ENCODE results near the gene FOXF2. TPM values are rescaled to one million over a fixed set of nuclear protein-coding genes. Genes with fewer than 3 reads are reported as not detected.

Gene FOXF2
- total RNA-seq, 1 donor from 2014 or later, result 8.1 TPM

- DNase-seq (ENCODE audit: extremely low spot score, unreplicated experiment), result no peak
Observed at GRCh38 chr6:1394514-1395463, 5.4 kb downstream of the FOXF2 start.

DNA sequence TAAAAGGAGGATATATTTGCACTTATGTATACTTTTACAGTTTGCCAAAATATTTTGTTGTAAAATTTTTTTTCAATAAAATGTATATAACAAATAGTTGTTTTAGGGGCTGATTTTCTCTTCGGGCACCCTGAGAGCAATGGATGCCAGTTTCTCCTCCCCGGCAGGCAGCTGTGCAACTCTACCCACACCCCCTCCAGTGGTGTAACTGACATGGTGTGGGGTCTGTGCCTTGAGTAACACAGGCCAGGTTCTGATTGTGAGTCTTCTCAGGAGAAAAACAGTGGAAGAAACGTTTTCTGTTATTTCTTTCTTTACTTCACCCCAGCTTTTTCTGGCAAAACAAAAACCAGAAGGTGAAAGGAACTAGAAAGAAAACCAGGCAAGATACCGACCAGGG, 6.1 kb downstream of the FOXF2 start:
- Mint-ChIP-seq H3K27me3 (peaks cover 91% of the 10 kb centered on the region), H3K27ac (no peak overlapping the region), H3K9me3 (no peaks in the 10 kb centered on the region), H3K4me3 (no peak overlapping the region), H3K4me1 (ENCODE audit: unreplicated experiment) (peaks cover 25% of the 10 kb centered on the region), H3K36me3 (peaks cover 4% of the 10 kb centered on the region)
- no peak for DNase-seq (ENCODE audit: extremely low spot score, unreplicated experiment)
- no peak for TF ChIP-seq CTCF (conservative IDR thresholded peaks at IDR 0.05)

More at GRCh38 chr6:1394514-1395463, 5.4 kb downstream of the FOXF2 start:
- peaks cover 89% of the 10 kb centered on the region for H3K27me3 Mint-ChIP-seq
- peaks cover 25% of the 10 kb centered on the region for H3K4me1 Mint-ChIP-seq (ENCODE audit: unreplicated experiment)
- peak overlapping the region; percentile 59 for H3K4me3 Mint-ChIP-seq
- peaks cover 4% of the 10 kb centered on the region for H3K36me3 Mint-ChIP-seq
- H3K27ac Mint-ChIP-seq, result no peak overlapping the region
- H3K9me3 Mint-ChIP-seq, result no peaks in the 10 kb centered on the region
- TF ChIP-seq CTCF (conservative IDR thresholded peaks at IDR 0.05), result no peak

DNA sequence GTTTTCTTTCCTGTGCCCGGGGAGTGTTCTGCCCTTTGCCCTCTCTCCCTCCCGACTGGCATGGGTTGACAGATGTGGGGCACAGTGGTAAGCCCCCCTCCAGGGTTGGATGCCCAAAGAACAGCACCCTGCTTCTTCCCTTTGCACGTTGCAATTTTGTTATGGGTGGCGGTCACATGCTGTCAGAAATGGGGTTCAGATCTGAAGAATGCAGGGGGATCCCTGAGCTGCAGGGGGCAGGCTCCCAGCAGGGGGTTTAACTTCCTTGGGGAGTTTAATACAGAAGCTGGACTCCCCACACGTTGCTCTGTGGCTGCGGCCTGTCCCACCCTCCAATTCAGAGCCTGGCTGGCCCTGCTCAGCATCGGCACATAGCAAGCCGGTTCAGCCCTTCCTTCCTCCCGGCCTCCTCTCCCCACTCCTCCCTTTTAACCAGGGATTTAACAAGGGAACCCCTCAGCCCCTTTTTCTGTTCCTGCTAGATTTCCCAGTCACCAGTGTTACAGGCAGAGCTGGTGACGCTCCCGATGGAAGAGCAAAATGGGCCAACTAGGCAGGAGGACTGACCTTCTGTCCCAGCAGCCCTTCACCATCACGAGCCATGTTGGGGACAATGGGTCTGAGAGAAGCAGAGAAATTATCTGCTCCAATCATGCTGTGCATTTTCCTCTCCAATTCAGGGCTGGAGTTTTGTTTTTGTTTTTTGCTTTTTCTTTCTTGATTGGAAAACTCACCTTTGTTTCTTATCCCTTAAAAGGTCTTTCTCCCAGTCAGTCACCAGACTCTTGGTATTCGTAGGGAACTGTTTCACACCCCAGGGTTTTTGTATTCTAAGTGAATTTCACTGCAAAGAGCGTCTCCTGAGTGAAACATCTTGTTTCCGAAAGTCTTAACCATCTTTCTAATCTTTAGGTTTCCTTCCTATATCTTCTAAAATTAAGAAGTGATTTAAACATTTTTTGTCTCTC, 6.8 kb downstream of the FOXF2 start:
- H3K4me1 Mint-ChIP-seq (ENCODE audit: unreplicated experiment), result peaks cover 25% of the 10 kb centered on the region
- no peak for DNase-seq (ENCODE audit: extremely low spot score, unreplicated experiment)

DNA sequence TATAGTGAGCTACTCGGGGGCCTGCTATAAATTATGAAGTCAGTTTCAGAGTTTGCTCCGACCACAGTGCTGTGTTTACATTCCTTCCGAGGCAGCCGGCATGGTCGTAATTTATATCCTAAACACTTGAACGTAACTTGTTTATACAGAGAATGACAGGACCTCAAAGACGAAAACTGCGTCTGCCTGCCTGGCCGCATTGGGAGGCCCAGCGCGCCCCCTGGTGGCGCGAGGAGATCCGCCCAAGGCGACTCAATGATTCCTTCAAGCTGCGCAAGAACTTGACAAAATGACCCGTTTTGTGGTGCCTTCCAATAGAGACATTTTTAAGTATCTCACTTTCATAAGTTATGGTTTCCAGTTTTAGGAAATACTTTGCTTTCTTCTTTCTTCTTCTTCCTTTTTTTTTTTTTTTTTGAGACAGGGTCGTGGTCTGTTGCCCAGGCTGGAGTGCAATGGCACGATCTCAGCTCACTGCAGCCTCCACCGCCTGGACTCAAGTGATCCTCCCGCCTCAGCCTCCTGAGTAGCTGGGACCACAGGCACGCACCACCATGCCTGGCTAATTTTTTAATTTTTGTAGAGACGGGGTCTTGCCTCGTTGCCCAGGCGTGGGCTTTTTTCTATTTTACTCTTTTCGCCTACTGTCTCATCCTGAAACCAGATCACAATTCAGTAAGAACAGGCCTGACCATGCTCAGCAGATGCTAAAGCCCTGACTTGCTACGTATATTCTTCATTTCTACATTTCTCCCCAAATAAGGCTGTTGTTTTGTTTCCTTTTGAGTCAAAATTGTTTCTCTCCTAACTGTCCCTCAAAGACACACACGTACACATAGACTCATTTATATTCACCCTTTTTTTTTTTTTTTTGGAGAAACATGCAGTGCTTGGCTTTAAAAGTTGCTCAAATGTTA, 7.8 kb downstream of the FOXF2 start:
- H3K36me3 Mint-ChIP-seq, result peaks cover 4% of the 10 kb centered on the region
- H3K4me3 Mint-ChIP-seq, result peak overlapping the region; percentile 61
- H3K4me1 Mint-ChIP-seq (ENCODE audit: unreplicated experiment), result peaks cover 19% of the 10 kb centered on the region
- H3K9me3 Mint-ChIP-seq, result no peaks in the 10 kb centered on the region
- peaks cover 87% of the 10 kb centered on the region for H3K27me3 Mint-ChIP-seq
- H3K27ac Mint-ChIP-seq, result peak overlapping the region; percentile 32
- no peak for DNase-seq (ENCODE audit: extremely low spot score, unreplicated experiment)
- peak; percentile 98 for TF ChIP-seq CTCF (conservative IDR thresholded peaks at IDR 0.05)

More for the DNA sequence above, 6.8 kb downstream of the FOXF2 start:
- Mint-ChIP-seq H3K4me3 (peak overlapping the region; percentile 61), H3K27me3 (peaks cover 91% of the 10 kb centered on the region), H3K27ac (peak overlapping the region; percentile 32), H3K36me3 (peaks cover 4% of the 10 kb centered on the region), H3K9me3 (no peaks in the 10 kb centered on the region)
- no peak for TF ChIP-seq CTCF (conservative IDR thresholded peaks at IDR 0.05)

Data from type B pancreatic cell (in vitro differentiated cells).